IgD-negative memory B cell (primary cell): ENCODE data around the gene DLG2. TPM values are rescaled to one million over a fixed set of nuclear protein-coding genes. Genes with fewer than 3 reads are reported as not detected.
"Not testable (repeated sequence)": the region's sequence is repeated elsewhere in the genome, so short reads cannot be mapped to it uniquely, and the experiment has no call there.

ENCODE experiments used
- H3K27ac Mint-ChIP-seq, 3 donors: one replicate each; pipeline ENCODE4 v1.8.0; 2020 to 2022; ENCODE audit warnings: mild to moderate bottlenecking in 3 of 3, mixed read lengths in 3 of 3, moderate library complexity in 1 of 3
- H3K27me3 Mint-ChIP-seq: one replicate; pipeline ENCODE4 v1.8.0; 2021; ENCODE audit warnings: mixed read lengths
- H3K36me3 Mint-ChIP-seq: one replicate; pipeline ENCODE4 v1.8.0; 2020; ENCODE audit warnings: mild to moderate bottlenecking, mixed read lengths
- H3K4me1 Mint-ChIP-seq, 3 donors: one replicate each; pipeline ENCODE4 v1.8.0; 2020 to 2022; ENCODE audit warnings: mixed read lengths in 3 of 3, mild to moderate bottlenecking in 1 of 3
- H3K4me3 Mint-ChIP-seq, 4 donors: one replicate each; pipeline ENCODE4 v1.8.0; 2020 to 2022; ENCODE audit warnings: mild to moderate bottlenecking in 4 of 4, mixed read lengths in 4 of 4, moderate library complexity in 3 of 4
- H3K9me3 Mint-ChIP-seq, 3 donors: one replicate each; pipeline ENCODE4 v1.8.0; 2020 to 2021; ENCODE audit warnings: mixed read lengths in 3 of 3, mild to moderate bottlenecking in 1 of 3
- polyA plus RNA-seq: library from polyadenylated mRNA; unstranded; fragments of 300-500 nt; fragmentation: Illumina TruSeq; gene quantifications from one replicate; pipeline ENCODE4 v1.2.3, GENCODE V29; 2021

The DLG2 gene
- polyA plus RNA-seq, 1 donor from 2014 or later: 2.0 TPM

GRCh38 chr11:83477772-83478171 is 2149.4 kb downstream of the DLG2 start:
- no peak overlapping the region for H3K27ac Mint-ChIP-seq
- H3K27me3 Mint-ChIP-seq: no peaks in the 10 kb centered on the region
- H3K4me3 Mint-ChIP-seq: no peak overlapping the region
- H3K36me3 Mint-ChIP-seq: peaks cover 2% of the 10 kb centered on the region
- peaks cover 0 to 2% (median 0%) of the 10 kb centered on the region in 3 donors for H3K9me3 Mint-ChIP-seq
- H3K4me1 Mint-ChIP-seq: peaks cover 0 to under 1% (median 0%) of the 10 kb centered on the region in 3 donors

- Mint-ChIP-seq H3K27me3 (no peaks in the 10 kb centered on the region), H3K36me3 (peaks cover 2% of the 10 kb centered on the region), H3K27ac (no peak overlapping the region), H3K9me3 (peaks cover 0 to 2% (median 0%) of the 10 kb centered on the region in 3 donors), H3K4me1 (peaks cover 0 to 1% (median 0%) of the 10 kb centered on the region in 3 donors), H3K4me3 (no peak overlapping the region)
Observed at GRCh38 chr11:83475760-83476159, 2151.4 kb downstream of the DLG2 start.

DNA sequence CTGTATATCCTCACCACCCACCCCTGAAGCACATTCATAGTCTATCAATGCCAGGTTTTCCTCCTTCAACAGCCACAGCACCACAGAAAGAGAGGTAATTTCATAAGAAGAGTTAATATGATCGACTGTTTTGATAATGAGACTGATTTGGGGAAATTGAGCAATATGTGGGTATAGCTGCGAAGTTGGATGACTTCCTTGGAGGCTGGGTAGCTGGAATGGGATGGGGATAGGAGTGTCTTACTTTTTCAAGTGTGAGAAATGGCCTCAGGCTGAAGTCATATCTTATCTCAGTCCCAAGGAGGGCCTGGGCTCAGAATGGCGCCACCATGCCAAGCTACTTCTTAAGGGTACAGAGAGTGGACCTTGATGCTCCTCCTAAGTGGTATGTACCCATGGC is 2153.4 kb downstream of the DLG2 start:
- Mint-ChIP-seq H3K4me1 (peaks cover 0 to 1% (median 0%) of the 10 kb centered on the region in 3 donors), H3K27ac (no peak overlapping the region), H3K9me3 (peaks cover 0 to 2% (median 0%) of the 10 kb centered on the region in 3 donors), H3K27me3 (no peaks in the 10 kb centered on the region), H3K36me3 (peaks cover 2% of the 10 kb centered on the region), H3K4me3 (no peak overlapping the region)

DNA sequence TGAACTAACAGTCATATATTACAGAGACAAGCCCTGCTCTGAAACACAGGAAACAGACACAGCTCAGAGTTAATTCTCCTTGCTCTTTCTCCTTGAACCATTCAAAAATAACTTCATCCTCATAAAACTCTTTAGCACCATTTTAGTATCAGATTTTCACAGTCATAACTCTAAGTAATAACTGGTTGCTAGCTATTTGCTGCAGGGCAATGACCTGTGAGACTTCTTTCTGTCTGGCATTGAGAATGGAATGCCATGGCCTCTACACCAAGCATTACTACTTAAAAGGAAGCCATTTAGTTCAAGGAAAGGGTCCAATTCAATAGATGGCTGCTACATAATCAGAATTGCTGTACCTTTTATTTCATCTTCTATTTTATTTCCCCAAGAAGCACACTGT is 2154.3 kb downstream of the DLG2 start:
- Mint-ChIP-seq H3K36me3 (peaks cover 2% of the 10 kb centered on the region), H3K4me3 (no peak overlapping the region), H3K9me3 (peaks cover 0 to under 1% (median 0%) of the 10 kb centered on the region in 3 donors), H3K4me1 (peaks cover 0 to 1% (median 0%) of the 10 kb centered on the region in 3 donors), H3K27ac (no peak overlapping the region), H3K27me3 (no peaks in the 10 kb centered on the region)

GRCh38 chr11:83471831-83472727 is 2155.1 kb downstream of the DLG2 start:
- peaks cover 0 to 1% (median 0%) of the 10 kb centered on the region in 3 donors for H3K4me1 Mint-ChIP-seq
- no peaks in the 10 kb centered on the region for H3K9me3 Mint-ChIP-seq
- no peak overlapping the region for H3K4me3 Mint-ChIP-seq
- H3K27ac Mint-ChIP-seq: no peak overlapping the region
- H3K27me3 Mint-ChIP-seq: no peaks in the 10 kb centered on the region
- H3K36me3 Mint-ChIP-seq: peaks cover 2% of the 10 kb centered on the region

DNA sequence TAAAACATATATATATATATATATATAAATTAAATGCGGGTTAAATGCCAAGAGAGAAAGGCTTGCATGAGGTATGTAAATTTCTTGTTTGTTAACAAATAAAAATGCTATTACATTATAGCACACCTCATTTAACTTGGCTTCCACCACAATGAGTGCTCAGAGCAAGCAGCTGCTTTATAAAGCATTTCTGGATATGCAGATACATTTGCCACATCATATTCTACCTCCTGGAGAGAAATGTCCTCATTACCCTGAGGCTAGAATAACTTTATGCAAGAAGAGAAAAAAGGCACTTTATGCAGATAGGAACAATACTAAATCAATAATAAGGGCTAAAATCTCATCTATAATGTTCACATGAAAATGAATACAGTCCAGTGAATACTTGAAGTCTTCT is 2159.3 kb downstream of the DLG2 start:
- no peak overlapping the region for H3K4me3 Mint-ChIP-seq
- H3K9me3 Mint-ChIP-seq: no peaks in the 10 kb centered on the region
- H3K27me3 Mint-ChIP-seq: no peaks in the 10 kb centered on the region
- H3K4me1 Mint-ChIP-seq: peaks cover 0 to 1% (median 0%) of the 10 kb centered on the region in 3 donors
- H3K27ac Mint-ChIP-seq: no peak overlapping the region
- H3K36me3 Mint-ChIP-seq: no peaks in the 10 kb centered on the region

DNA sequence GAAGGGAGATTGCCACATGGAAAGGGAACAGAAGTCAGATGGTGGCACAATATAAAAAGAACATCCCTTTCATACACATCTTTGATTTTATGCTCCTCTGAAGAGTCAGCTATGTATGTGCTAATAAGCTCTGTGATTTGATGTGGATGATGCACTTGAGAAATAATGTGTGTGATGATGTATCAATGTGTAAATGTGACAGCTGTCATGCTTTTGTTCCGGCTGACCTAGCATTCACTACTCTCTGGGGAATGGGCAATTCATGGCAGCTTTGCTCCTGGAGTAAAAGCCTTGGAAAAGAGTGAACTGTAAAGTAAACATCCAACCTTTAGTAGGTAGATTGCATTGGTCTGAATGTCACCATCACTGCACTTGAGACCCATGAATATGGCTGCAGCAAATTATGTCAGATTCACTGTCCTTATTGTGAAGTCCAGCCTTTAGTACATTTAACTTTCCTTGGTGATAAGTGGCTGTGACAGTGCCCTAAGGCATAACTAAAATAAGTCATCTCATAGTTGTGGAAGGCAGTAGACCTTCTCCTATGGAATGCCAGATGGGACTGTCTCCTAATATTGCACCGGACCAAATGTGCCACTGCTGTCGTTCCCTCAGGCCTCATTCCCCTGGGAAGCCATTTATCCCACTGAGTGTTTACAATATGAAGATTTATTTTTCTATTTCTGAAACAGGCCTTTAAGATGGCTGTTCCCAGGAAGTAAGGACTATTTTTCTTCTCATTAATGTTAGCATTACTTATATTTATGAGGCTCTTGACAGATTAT is 2162.8 kb downstream of the DLG2 start:
- Mint-ChIP-seq H3K4me1 (no peaks in the 10 kb centered on the region), H3K27ac (no peak overlapping the region), H3K27me3 (no peaks in the 10 kb centered on the region)

GRCh38 chr11:83459798-83460197 is 2167.3 kb downstream of the DLG2 start:
- Mint-ChIP-seq H3K27me3 (no peaks in the 10 kb centered on the region), H3K4me1 (peaks cover 2 to 4% (median 4%) of the 10 kb centered on the region in 3 donors), H3K4me3 (no peak overlapping the region), H3K36me3 (peaks cover 2% of the 10 kb centered on the region), H3K27ac (no peak overlapping the region), H3K9me3 (peaks cover 0 to 2% (median 0%) of the 10 kb centered on the region in 3 donors)

More for the DNA sequence above, 2162.8 kb downstream of the DLG2 start:
- H3K4me3 Mint-ChIP-seq: no peak overlapping the region
- no peaks in the 10 kb centered on the region for H3K9me3 Mint-ChIP-seq
- H3K36me3 Mint-ChIP-seq: no peaks in the 10 kb centered on the region

DNA sequence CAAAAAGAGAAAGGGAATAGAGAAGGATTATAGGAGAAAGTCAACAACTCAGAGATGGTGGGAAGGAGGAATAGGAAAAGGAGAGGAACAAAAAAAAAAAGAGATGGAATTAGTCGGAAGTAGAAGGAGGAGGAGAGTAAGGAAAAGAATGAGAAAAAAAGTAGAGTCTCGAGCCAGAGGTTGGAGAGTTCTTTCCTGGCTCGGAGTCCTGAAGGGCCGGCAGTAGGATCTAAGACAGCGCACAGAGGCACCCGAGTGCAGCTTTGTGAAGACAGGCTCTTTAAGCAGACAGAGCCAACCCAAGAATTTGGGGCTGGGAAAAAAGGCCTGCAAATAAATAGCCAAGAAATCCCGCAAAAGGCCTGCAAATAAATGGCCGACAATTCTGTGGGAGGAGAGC is 2170.6 kb downstream of the DLG2 start:
- peaks cover 2% of the 10 kb centered on the region for H3K36me3 Mint-ChIP-seq
- peaks cover 0 to 2% (median 0%) of the 10 kb centered on the region in 3 donors for H3K9me3 Mint-ChIP-seq
- no peaks in the 10 kb centered on the region for H3K27me3 Mint-ChIP-seq
- no peak overlapping the region for H3K27ac Mint-ChIP-seq
- H3K4me1 Mint-ChIP-seq: peaks cover 2 to 8% (median 7%) of the 10 kb centered on the region in 3 donors
- H3K4me3 Mint-ChIP-seq: no peak overlapping the region

DNA sequence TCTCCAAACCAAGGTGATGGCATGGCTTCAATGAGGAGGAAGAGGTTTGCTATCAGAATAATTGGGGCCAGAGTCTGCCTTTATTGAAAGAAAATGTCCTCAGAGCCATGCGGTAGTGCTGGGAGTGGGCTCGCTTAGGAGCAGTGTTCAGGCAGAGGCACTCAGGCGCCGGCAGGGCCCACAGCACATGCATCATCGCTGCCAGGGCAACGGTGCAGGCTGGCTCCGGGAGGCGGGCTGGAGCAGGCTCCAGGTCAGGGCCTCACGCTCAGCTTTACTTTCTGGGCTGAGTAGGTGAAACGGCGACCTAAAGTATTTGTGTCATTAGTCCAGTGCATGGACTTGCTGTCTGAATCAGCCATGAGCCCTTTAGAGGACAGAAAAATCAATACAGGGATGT is 2171.1 kb downstream of the DLG2 start:
- peaks cover 0 to 2% (median 0%) of the 10 kb centered on the region in 3 donors for H3K9me3 Mint-ChIP-seq
- H3K4me1 Mint-ChIP-seq: peaks cover 2 to 8% (median 7%) of the 10 kb centered on the region in 3 donors
- H3K4me3 Mint-ChIP-seq: peak overlapping the region in 1 of 4 donors; percentile 9
- H3K27ac Mint-ChIP-seq: no peak overlapping the region
- peaks cover 2% of the 10 kb centered on the region for H3K36me3 Mint-ChIP-seq
- no peaks in the 10 kb centered on the region for H3K27me3 Mint-ChIP-seq

DNA sequence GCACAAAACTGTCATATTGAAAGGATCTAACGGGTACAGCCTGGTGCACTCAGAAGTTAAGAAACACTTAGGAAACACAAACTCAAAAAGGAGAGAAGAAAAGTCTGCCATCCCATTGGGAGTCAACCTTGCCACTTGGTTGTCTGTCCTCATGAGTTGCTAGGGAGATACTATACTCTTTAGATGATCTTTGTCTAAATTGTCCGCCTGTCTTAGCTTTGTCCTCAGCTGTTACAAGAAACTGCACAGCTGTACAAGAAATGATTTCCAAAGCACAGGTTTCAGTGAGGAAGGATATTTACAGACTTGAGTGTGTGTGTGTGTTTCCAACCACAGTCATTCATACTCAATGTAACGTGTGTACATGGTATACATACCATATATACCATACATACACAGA is 2171.8 kb downstream of the DLG2 start:
- H3K4me3 Mint-ChIP-seq: no peak overlapping the region

GRCh38 chr11:83454674-83455073 is 2172.5 kb downstream of the DLG2 start:
- H3K36me3 Mint-ChIP-seq: peaks cover 2% of the 10 kb centered on the region

More for the DNA sequence above, 2171.8 kb downstream of the DLG2 start:
- Mint-ChIP-seq H3K36me3 (peaks cover 2% of the 10 kb centered on the region), H3K9me3 (peaks cover 0 to 2% (median 0%) of the 10 kb centered on the region in 3 donors), H3K4me1 (peaks cover 2 to 8% (median 7%) of the 10 kb centered on the region in 3 donors), H3K27ac (no peak overlapping the region), H3K27me3 (no peaks in the 10 kb centered on the region)

DNA sequence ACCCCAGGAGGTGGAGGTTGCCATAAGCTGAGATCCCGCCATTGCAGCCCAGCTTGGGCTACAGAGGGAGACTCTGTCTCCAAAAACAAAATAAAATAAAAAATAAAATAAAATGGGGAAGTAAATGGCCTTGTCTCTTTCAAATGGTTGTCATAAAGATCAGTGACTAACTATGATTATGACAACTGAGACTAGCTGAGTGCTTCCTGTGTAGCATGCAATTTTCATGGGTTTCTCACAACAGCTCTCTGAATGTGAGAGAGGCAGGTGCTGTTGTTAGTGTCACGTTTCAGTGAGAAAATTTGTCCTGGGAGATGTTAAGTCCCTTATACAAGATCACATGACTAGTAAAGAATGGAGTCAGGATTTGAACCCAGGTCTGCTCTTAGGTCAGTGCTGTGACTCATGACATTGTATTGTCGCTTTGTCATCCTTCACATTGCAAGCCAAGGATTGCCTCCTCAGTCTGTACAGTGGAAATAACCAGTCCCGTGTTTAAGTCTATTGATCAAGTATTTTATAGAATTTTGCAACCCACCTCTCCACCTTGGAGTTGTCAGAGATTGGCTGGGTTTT is 2177.7 kb downstream of the DLG2 start:
- H3K36me3 Mint-ChIP-seq: no peaks in the 10 kb centered on the region
- no peaks in the 10 kb centered on the region for H3K27me3 Mint-ChIP-seq
- H3K4me3 Mint-ChIP-seq: no peak overlapping the region
- H3K9me3 Mint-ChIP-seq: no peaks in the 10 kb centered on the region
- no peak overlapping the region for H3K27ac Mint-ChIP-seq
- H3K4me1 Mint-ChIP-seq: peaks cover 0 to 2% (median under 1%) of the 10 kb centered on the region in 3 donors

More at GRCh38 chr11:83454674-83455073, 2172.5 kb downstream of the DLG2 start:
- Mint-ChIP-seq H3K4me1 (peaks cover 2 to 8% (median 7%) of the 10 kb centered on the region in 3 donors), H3K9me3 (peaks cover 0 to 2% (median 0%) of the 10 kb centered on the region in 3 donors), H3K27me3 (no peaks in the 10 kb centered on the region), H3K4me3 (no peak overlapping the region), H3K27ac (no peak overlapping the region)

GRCh38 chr11:83448686-83449085 is 2178.5 kb downstream of the DLG2 start:
- no peaks in the 10 kb centered on the region for H3K9me3 Mint-ChIP-seq
- H3K4me3 Mint-ChIP-seq: no peak overlapping the region
- H3K4me1 Mint-ChIP-seq: no peaks in the 10 kb centered on the region
- no peaks in the 10 kb centered on the region for H3K27me3 Mint-ChIP-seq
- H3K27ac Mint-ChIP-seq: no peak overlapping the region
- no peaks in the 10 kb centered on the region for H3K36me3 Mint-ChIP-seq

DNA sequence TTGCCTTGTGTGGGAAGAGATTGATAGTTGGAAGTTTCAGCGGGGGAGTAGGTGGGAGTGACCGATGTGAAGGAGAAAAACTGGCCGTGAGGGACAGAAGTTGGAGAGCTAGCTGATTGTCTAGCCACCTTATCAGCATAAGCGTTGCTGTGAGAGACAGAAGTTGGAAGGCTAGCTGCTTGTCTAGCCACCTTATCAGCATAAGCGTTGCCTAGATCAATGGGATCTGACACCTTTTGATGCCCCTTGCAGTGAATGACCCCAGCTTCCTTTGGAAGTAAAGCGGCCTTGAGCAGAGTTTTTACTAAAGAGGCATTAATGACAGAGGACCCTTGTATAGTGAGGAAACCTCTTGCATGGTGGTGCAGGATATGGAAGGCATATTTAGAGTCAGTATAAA is 2183.3 kb downstream of the DLG2 start:
- not testable (repeated sequence) for H3K4me3 Mint-ChIP-seq, H3K4me1 Mint-ChIP-seq, H3K9me3 Mint-ChIP-seq, H3K27me3 Mint-ChIP-seq, H3K36me3 Mint-ChIP-seq, H3K27ac Mint-ChIP-seq
